HG03280 (cell line): Measurements from ENCODE around the gene NXPE4.

Experiments
- ATAC-seq: cut with Tn5 transposase; IDR thresholded peaks from one replicate; pipeline ENCODE4 v1.9.1; 2021; ENCODE audit warnings: mild to moderate bottlenecking, moderate library complexity; ENCODE audit not compliant: unreplicated experiment

Gene NXPE4

DNA sequence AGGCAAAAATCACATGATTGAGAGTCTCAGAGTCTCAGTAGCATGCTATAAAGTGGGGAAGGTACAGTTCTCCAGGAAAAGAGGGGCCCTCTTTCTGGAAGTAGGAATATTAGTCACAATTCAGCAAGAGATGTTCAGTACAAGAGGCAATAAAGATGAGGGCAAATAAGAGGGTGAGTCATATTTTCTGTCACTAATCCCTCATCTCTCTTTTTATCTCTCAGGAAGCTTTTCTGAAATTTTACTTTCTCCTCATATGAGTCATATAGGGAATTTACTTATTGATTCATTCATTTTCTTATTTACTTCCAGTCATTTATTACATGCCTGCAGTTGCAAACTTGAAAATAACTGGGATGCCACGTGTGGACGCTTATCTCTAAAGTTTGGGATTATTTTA is 32.5 kb downstream of the NXPE4 start:
- no peak for ATAC-seq

DNA sequence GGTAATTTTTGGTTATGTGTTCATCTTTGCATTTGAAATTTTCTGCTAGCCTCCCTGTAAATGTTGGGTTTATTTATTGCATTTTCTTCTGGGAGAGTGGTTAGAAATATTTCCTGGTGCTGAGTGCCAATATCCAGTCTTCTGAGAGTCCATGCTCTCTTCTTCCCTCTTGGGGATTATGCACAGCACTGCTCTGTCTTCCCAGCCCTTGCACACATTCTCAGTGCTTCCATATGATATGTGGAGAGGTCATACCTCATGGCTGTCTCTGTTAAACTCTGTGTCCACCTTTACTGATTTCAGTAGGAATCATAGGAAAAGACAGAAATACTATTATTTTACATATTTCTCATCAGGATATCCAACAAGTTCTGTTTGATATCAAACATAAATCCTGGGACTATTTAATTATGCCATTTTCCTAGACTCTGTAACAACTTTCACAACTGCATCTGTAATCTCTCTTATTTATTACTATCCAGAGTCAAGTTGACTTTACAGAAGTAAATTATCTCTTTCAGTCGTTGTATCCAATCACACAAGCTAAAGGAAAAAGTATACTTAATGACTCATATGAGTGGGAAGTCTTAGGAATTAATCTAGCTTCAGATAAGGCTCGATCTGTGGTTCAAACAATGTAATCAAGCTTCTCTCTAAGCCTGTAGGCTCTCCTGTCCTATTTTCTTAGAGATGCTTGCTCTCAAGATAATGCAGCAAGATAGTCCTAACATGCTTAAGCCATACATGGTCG is 33.2 kb downstream of the NXPE4 start:
- ATAC-seq, result no peak

DNA sequence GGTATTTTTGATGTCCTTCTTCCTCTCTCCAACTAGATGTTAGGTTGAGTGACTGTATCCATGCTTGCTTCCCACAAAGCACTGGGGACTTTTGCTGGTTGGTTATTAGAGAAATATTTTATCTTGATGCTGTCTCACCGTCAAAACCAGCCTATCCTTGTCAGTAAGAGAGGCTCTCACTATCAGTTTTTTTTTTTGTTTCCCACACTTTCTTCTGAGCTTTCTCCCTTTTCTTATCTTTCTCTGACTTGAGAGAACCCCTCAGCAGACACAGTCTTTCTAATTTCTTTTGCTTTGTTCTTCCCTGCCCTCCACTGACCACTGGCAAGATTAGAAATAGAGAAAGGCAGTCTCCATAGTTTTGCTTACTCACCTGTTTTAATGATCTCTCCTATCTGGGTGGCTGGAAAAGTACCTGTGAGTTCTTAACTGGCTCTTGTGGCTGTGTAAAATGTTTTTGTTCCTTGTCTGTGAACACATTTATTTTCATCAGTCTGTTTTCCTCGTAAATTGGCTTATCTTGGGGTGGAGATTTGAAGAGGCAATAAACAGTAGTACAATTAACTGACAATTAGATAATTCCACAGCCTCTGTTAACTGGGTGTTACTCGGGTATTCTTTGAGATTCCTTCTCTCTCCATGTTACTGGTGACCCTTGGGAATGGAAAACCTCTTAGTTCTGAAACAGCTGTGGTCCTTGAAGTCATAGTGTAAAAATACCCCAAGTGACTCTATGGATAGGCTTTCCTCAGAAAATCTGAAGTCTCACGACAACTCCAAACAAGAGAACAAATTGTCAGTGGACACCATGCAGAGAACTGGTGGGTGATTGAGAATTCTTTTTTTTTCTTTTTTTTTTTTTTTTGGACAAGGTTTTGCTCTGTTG is 35.9 kb downstream of the NXPE4 start, which contains the start of gene NXPE1:
TSS of gene NXPE1 (minus strand) at position 457 of the 886 bp plus-strand sequence. CDS start 8,680 bp downstream, outside the sequence.
- ATAC-seq, result no peak

DNA sequence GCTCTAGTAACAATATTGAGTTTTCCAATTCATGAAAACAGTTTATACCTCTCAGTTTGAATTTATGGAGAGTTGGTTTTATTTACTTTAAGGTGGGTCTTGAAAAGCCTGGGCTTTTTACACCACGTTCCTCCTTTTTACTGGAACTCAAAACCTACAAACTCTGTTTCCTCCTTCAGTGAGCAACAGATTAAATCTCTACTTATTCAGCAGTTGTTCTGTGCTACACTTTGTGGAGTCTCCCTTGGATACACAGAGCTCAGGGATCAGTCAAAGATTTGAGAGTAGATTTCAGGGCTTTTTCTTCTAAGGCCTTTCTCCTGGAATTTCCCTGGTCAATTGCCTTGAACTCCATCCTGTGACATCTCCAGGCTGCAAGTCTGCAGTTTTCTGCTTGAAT is 39.5 kb downstream of the NXPE4 start:
- no peak for ATAC-seq

DNA sequence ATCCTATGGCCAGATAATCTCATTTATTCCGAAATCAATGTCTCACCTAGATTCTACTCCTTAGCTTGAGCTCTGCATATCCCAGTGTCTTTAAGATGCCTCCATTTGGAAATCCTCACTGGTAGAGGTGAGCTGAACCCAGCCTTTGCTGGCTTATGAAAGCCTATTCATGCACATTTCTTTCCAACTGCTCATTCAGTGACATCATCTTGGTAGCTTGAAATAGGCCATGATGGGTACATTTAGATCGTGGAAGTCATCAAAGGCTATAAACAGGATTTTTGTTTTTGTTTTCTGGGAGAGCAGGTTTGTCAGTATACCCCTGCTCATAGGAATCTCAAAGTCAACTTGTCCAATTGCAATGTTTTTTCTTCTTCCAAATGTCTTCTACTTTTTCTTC is 41.9 kb downstream of the NXPE4 start:
- no peak for ATAC-seq

DNA sequence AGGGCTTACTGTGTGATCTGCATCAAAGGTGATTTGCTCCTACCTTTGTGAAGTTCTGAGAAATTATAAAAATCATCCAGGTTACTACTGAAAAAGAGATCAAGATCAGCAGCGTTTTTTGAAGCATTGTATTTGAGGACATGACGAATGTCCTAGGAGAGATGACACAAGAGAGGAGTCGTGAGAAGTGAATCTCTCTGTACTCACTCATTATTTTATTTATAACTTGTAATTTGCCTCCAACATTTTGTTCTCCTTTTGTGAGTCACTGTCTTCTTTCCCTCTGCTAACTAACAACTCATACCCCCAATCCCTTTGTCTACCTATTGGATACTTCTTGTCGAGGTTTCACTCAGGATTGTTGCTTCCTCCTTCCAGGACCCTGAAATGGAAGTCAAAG is 44.5 kb downstream of the NXPE4 start:
- ATAC-seq, result no peak

DNA sequence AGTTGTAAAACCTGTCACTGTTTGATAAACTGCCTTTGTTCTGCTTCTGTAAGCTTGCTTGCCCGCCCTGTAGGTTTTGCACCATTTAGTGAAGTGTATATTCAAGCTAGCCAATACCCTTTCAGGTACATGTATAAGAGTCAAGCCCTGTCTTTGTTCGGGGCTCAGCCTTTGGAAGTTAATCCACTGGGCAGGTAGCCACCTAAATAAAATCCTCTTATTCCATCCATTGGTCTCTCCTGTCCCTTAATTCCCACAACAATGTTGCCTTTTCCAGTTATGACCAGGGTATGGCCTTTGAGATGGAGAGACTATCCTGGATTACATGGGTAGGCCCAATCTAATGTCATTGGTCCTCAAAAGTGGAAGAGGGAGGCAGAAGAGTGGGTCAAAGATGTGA is 69.9 kb downstream of the NXPE4 start:
- ATAC-seq, result no peak

DNA sequence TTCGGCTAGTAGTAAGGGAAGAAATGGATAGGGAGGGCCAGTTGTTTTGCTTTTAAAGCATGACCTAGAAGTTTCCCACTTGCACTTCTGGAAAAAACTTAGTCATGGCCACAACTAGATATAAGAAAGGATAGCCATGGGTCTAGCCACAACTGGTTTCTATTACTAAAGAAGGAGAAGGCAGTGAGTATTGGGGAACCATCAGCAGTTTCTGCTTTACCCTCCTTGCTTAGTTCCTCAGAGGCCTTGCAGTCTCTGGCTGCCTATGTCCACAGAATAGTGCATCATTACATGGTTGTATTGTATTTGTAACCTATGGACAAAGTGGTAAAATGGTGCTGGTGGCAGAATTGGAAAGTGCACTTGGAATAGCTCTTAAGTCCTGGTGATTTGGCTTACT is 71.5 kb downstream of the NXPE4 start:
- no peak for ATAC-seq

DNA sequence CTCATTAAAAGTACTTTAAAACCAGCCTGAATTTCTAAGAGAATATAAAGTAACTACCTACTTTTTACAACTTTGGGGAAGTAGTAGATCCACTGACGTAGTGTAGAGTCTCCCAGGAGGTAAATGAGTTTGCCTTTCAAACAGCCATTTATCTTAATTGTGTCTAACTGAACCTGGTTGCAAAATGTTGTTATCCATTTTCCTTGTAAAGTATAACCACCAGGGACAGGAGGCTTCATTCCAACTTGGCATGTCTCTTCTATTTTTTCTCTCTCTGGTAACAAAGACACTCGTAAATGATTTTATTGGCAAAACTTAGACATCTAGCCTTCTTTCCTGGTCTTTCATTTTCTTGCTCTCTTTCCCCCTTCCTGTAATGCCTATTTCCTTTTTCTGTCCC is 72.8 kb downstream of the NXPE4 start:
- ATAC-seq, result no peak
